HCT116 (cell line): ENCODE data around the gene COG8. TPM values are rescaled to one million over a fixed set of nuclear protein-coding genes. Genes with fewer than 3 reads are reported as not detected.

Experiments
- ATAC-seq: fragments of 200-7000 bp; cut with Tn5 transposase; 2 replicates; pipeline ENCODE4 v1.9.1; 2020; ENCODE audit warnings: mild to moderate bottlenecking, moderate library complexity
- BruUV-seq: library from RNA; stranded (reverse); fragments of 400-500 nt; replicated peaks from 2 replicates; lab custom pipeline; 2021; lab: Mats Ljungman, UMichigan
- CTCF ChIA-PET: fragments of 300-600 bp; sonication (Branson Sonifier 250); formaldehyde crosslinking; loops from one replicate; lab custom pipeline; 2021; ENCODE audit warnings: antibody characterized with exemption; lab: Charles Lee
- POLR2A ChIA-PET: fragments of 300-600, 350-600 bp; sonication (Branson Sonifier 250); formaldehyde crosslinking; loops from one replicate; lab custom pipeline; 2021; ENCODE audit warnings: antibody characterized with exemption; lab: Charles Lee
- RAD21 ChIA-PET, 2 experiments: fragments of 300-600 bp; sonication (Branson Sonifier 250); formaldehyde crosslinking; loops; one replicate each; lab custom pipeline; 2023; ENCODE audit warnings: low total read pairs in 2 of 2; ENCODE audit not compliant: uncharacterized antibody in 2 of 2, unreplicated experiment in 2 of 2, low non-redundant PET in 1 of 2; lab: Charles Lee
- DNase-seq: peaks from one replicate; pipeline ENCODE4 v3.0.0-alpha.2; 2010; ENCODE audit warnings: low read depth, low spot score
- H2AFZ ChIP-seq: fragments of 200-600 bp; shearing (Covaris generic), sonication (generic); 2 replicates; pipeline ENCODE4 v1.6.1; 2017; ENCODE audit warnings: low read depth, mixed run types, mixed read lengths, antibody characterized with exemption, low read length; ENCODE audit not compliant: poor library complexity, severe bottlenecking
- H3K27ac ChIP-seq: 2 replicates; pipeline ENCODE4 v1.5.1; 2012; ENCODE audit warnings: low read depth, low read length
- H3K27me3 ChIP-seq: fragments of 200-600 bp; sonication (generic); 2 replicates; pipeline ENCODE4 v1.6.1; 2016; ENCODE audit warnings: mixed run types, low read length, mixed read lengths; ENCODE audit not compliant: insufficient read depth
- H3K36me3 ChIP-seq, 2 experiments: fragments of 200-500 bp in 1 of 2; fragments of 200-600 bp in 1 of 2; sonication (Bioruptor generic) in 1 of 2; sonication (generic) in 1 of 2; 2 replicates each; pipeline versions ENCODE4 v1.5.1 to v1.6.1; 2014 to 2016; ENCODE audit warnings: low read length in 2 of 2, inconsistent platforms in 1 of 2, mixed read lengths in 1 of 2, mixed run types in 1 of 2; ENCODE audit not compliant: insufficient read depth in 2 of 2, control insufficient read depth in 1 of 2
- H3K4me1 ChIP-seq, 2 experiments: fragments of 200-600 bp in 1 of 2; sonication (generic) in 1 of 2; 2 replicates each; pipeline versions ENCODE4 v1.5.1 to v1.6.1; 2012 to 2017; ENCODE audit warnings: low read length in 2 of 2, inconsistent platforms in 1 of 2, mild to moderate bottlenecking in 1 of 2, mixed read lengths in 1 of 2, mixed run types in 1 of 2, moderate library complexity in 1 of 2; ENCODE audit not compliant: insufficient read depth in 2 of 2, control insufficient read depth in 1 of 2
- H3K4me2 ChIP-seq: fragments of 200-600 bp; sonication (generic); 2 replicates; pipeline ENCODE4 v1.6.1; 2017; ENCODE audit warnings: mixed run types, low read length, mixed read lengths
- H3K4me3 ChIP-seq, 2 experiments: fragments of 200-600 bp in 1 of 2; sonication (generic) in 1 of 2; replicated peaks in 1 of 2; 2 replicates each; pipeline ENCODE4 v1.5.1; 2011 to 2016; ENCODE audit warnings: low read length in 2 of 2, control low read depth in 1 of 2, low read depth in 1 of 2, mild to moderate bottlenecking in 1 of 2, mixed read lengths in 1 of 2, mixed run types in 1 of 2
- H3K79me2 ChIP-seq: fragments of 200-600 bp; sonication (generic); 2 replicates; pipeline ENCODE4 v1.6.1; 2017; ENCODE audit warnings: mild to moderate bottlenecking, mixed run types, low read length, moderate library complexity, mixed read lengths; ENCODE audit not compliant: insufficient read depth
- H3K9ac ChIP-seq: fragments of 200-600 bp; sonication (generic); 2 replicates; pipeline ENCODE4 v1.6.1; 2016; ENCODE audit warnings: low read length, mixed read lengths
- H3K9me2 ChIP-seq: fragments of 200-600 bp; sonication (generic), shearing (Covaris generic); 2 replicates; pipeline ENCODE4 v1.6.1; 2017; ENCODE audit warnings: mixed run types, mild to moderate bottlenecking, moderate library complexity; ENCODE audit not compliant: insufficient read depth
- H3K9me3 ChIP-seq, 2 experiments: fragments of 200-500 bp in 1 of 2; fragments of 200-600 bp in 1 of 2; sonication (Bioruptor generic) in 1 of 2; sonication (generic) in 1 of 2; 2 replicates each; pipeline ENCODE4 v1.6.1; 2014 to 2017; ENCODE audit warnings: low read length in 2 of 2, mixed read lengths in 2 of 2, inconsistent platforms in 1 of 2, low read depth in 1 of 2, mild to moderate bottlenecking in 1 of 2, mixed run types in 1 of 2, moderate library complexity in 1 of 2; ENCODE audit not compliant: control insufficient read depth in 1 of 2, insufficient read depth in 1 of 2
- H4K20me1 ChIP-seq: fragments of 200-600 bp; sonication (generic), shearing (Covaris generic); 2 replicates; pipeline ENCODE4 v1.6.1; 2017; ENCODE audit warnings: mixed run types, mild to moderate bottlenecking, moderate library complexity; ENCODE audit not compliant: insufficient read depth
- CBX3 ChIP-seq: IDR thresholded peaks from 2 replicates; pipeline ENCODE4 v1.6.1; 2012; ENCODE audit warnings: low read depth
- CEBPB ChIP-seq: IDR thresholded peaks from 2 replicates; pipeline ENCODE4 v1.6.1; 2012; ENCODE audit warnings: low read depth
- CTCF ChIP-seq, 3 experiments: fragments of 200-600 bp in 1 of 3; sonication (generic) in 1 of 3; IDR thresholded peaks in 2 of 3; conservative IDR thresholded peaks in 1 of 3; 2 replicates each; pipeline ENCODE4 v1.5.1; 2012 to 2017; ENCODE audit warnings: low read depth in 2 of 3, low read length in 2 of 3, antibody characterized with exemption in 1 of 3, borderline replicate concordance in 1 of 3, control low read depth in 1 of 3, mild to moderate bottlenecking in 1 of 3, mixed read lengths in 1 of 3, mixed run types in 1 of 3, moderate library complexity in 1 of 3; ENCODE audit not compliant: insufficient read depth in 1 of 3
- ELF1 ChIP-seq: IDR thresholded peaks from 2 replicates; pipeline ENCODE4 v1.6.1; 2012; ENCODE audit warnings: low read depth, borderline replicate concordance
- EZH2 ChIP-seq: fragments of 200-600 bp; sonication (generic); IDR thresholded peaks from 2 replicates; pipeline ENCODE4 v1.6.1; 2017; ENCODE audit warnings: antibody characterized with exemption, mixed run types
- EZH2phosphoT487 ChIP-seq: fragments of 200-600 bp; IDR thresholded peaks from 2 replicates; pipeline ENCODE4 v1.6.1; 2018; ENCODE audit warnings: antibody characterized with exemption, borderline replicate concordance
- FOSL1 ChIP-seq: IDR thresholded peaks from 2 replicates; pipeline ENCODE4 v1.6.1; 2012; ENCODE audit warnings: low read depth
- JUND ChIP-seq: IDR thresholded peaks from 2 replicates; pipeline ENCODE4 v1.6.1; 2012
- POLR2A ChIP-seq: IDR thresholded peaks from 2 replicates; pipeline ENCODE4 v1.7.0; 2011; ENCODE audit warnings: borderline replicate concordance; ENCODE audit not compliant: insufficient read depth, insufficient read length; ENCODE audit errors: extremely low read depth
- POLR2AphosphoS5 ChIP-seq: IDR thresholded peaks from 2 replicates; pipeline ENCODE4 v1.6.1; 2011; ENCODE audit warnings: mild to moderate bottlenecking, low read depth, low read length, moderate library complexity
- RAD21 ChIP-seq: IDR thresholded peaks from 2 replicates; pipeline ENCODE4 v1.6.1; 2012; ENCODE audit warnings: low read depth, mild to moderate bottlenecking
- SIN3A ChIP-seq: IDR thresholded peaks from 2 replicates; pipeline ENCODE4 v1.6.1; 2012; ENCODE audit warnings: low read depth
- SP1 ChIP-seq: IDR thresholded peaks from 2 replicates; pipeline ENCODE4 v1.6.1; 2012; ENCODE audit warnings: low read depth
- SRF ChIP-seq: IDR thresholded peaks from 2 replicates; pipeline ENCODE4 v1.6.1; 2012; ENCODE audit warnings: low read depth
- TCF7L2 ChIP-seq: IDR thresholded peaks from 2 replicates; pipeline ENCODE4 v1.7.0; 2011; ENCODE audit warnings: borderline replicate concordance, inconsistent platforms; ENCODE audit not compliant: insufficient read depth, insufficient read length; ENCODE audit errors: extremely low read depth
- YY1 ChIP-seq: IDR thresholded peaks from 2 replicates; pipeline ENCODE4 v1.6.1; 2011; ENCODE audit warnings: low read length, low read depth, moderate library complexity, mild to moderate bottlenecking; ENCODE audit not compliant: insufficient replicate concordance; ENCODE audit errors: extremely low read depth
- ZNF274 ChIP-seq: fragments of 200-500 bp; sonication (Bioruptor generic); IDR thresholded peaks from 2 replicates; pipeline ENCODE4 v1.6.1; 2014; ENCODE audit warnings: mild to moderate bottlenecking, low read depth, low read length, inconsistent platforms
- intact Hi-C: fragments of 100-400 bp; cut with micrococcal nuclease; formaldehyde crosslinking; loops from 2 replicates; pipeline ENCODE4 v1.10.0; 2022
- total RNA-seq: library from RNA; stranded (reverse); gene quantifications from one replicate; pipeline ENCODE4 v1.2.1, GENCODE V29; 2021; ENCODE audit not compliant: unreplicated experiment
- TF ChIP-seq, protein P1 (sequence below): IDR thresholded peaks from 2 replicates; pipeline ENCODE4 v1.6.1; 2012
- TF ChIP-seq, protein P2 (sequence below): IDR thresholded peaks from 2 replicates; pipeline ENCODE4 v1.6.1; 2011; ENCODE audit warnings: mild to moderate bottlenecking, low read length, moderate library complexity; ENCODE audit not compliant: insufficient replicate concordance; ENCODE audit errors: extremely low read depth

The COG8 gene
- total RNA-seq, 1 experiment from 2014 or later, result 50.3 TPM

GRCh38 chr16:69351309-69352027 is 12.1 kb upstream of the COG8 start, which contains the start of gene TMED6:
TMED6 (minus strand) TSS chr16:69351786; CDS start chr16:69351753, 33 bp downstream.
- BruUV-seq, result no TSS peak
- H3K4me2 ChIP-seq, result no peak within 1 kb of the TSS
- H3K36me3 ChIP-seq, result peaks cover 13 to 18% of the 10 kb centered on the region in 2 experiments; a peak in 2 of 4 replicates
- H3K9me3 ChIP-seq, result no peaks in the 10 kb centered on the region
- no peak for ATAC-seq
- no peak for TF ChIP-seq SIN3A
- no peak for TF ChIP-seq EZH2phosphoT487
- no peak for TF ChIP-seq FOSL1
- TF ChIP-seq POLR2A, result no peak
- TF ChIP-seq ELF1, result no peak
- no peak for TF ChIP-seq SRF
- no peak for TF ChIP-seq CTCF (IDR thresholded peaks at IDR 0.05 in 2 of 3, conservative IDR thresholded peaks at IDR 0.05 in 1 of 3; ENCODE audit: borderline replicate concordance in 1 of 3, insufficient read depth in 1 of 3, low read depth in 2 of 3, low read length in 2 of 3)
- no peak for TF ChIP-seq JUND
- no peak for TF ChIP-seq CEBPB
- TF ChIP-seq POLR2AphosphoS5, result no peak
- no peak for TF ChIP-seq CBX3
- TF ChIP-seq, protein P1, sequence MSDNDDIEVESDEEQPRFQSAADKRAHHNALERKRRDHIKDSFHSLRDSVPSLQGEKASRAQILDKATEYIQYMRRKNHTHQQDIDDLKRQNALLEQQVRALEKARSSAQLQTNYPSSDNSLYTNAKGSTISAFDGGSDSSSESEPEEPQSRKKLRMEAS, result no peak
- no peak for TF ChIP-seq SP1
- no peak for TF ChIP-seq YY1
- no peak for TF ChIP-seq ZNF274
- TF ChIP-seq TCF7L2, result no peak
- no peak for TF ChIP-seq EZH2
- TF ChIP-seq RAD21, result no peak
- TF ChIP-seq, protein P2, sequence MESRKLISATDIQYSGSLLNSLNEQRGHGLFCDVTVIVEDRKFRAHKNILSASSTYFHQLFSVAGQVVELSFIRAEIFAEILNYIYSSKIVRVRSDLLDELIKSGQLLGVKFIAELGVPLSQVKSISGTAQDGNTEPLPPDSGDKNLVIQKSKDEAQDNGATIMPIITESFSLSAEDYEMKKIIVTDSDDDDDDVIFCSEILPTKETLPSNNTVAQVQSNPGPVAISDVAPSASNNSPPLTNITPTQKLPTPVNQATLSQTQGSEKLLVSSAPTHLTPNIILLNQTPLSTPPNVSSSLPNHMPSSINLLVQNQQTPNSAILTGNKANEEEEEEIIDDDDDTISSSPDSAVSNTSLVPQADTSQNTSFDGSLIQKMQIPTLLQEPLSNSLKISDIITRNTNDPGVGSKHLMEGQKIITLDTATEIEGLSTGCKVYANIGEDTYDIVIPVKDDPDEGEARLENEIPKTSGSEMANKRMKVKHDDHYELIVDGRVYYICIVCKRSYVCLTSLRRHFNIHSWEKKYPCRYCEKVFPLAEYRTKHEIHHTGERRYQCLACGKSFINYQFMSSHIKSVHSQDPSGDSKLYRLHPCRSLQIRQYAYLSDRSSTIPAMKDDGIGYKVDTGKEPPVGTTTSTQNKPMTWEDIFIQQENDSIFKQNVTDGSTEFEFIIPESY, result no peak
- H3K4me3 ChIP-seq, result no peak within 1 kb of the TSS
- no peaks in the 10 kb centered on the region for H3K4me1 ChIP-seq
- DNase-seq, result no peak
- H2AFZ ChIP-seq, result no peak within 1 kb of the TSS
- no peaks in the 10 kb centered on the region for H3K79me2 ChIP-seq
- no peaks in the 10 kb centered on the region for H4K20me1 ChIP-seq
- ChIA-PET RAD21 (no interaction called here), POLR2A (no interaction called here), CTCF (no interaction called here)
- no peaks in the 10 kb centered on the region for H3K27me3 ChIP-seq
- H3K27ac ChIP-seq, result no peak within 1 kb of the TSS
- H3K9me2 ChIP-seq, result no peaks in the 10 kb centered on the region
- H3K9ac ChIP-seq, result no peak within 1 kb of the TSS
- intact Hi-C loops, result no loop called here
